AG10803 (cell line): ENCODE measurements around the gene EPAS1.

ENCODE experiments used
- DNase-seq: peaks from one replicate; pipeline ENCODE4 v3.0.0; 2010; ENCODE audit warnings: low read depth
- H3K4me3 ChIP-seq: 2 replicates; pipeline ENCODE4 v1.5.1; 2011; ENCODE audit warnings: mild to moderate bottlenecking, low read length, control low read depth
- TF ChIP-seq, protein P1 (sequence below): conservative IDR thresholded peaks from 2 replicates; pipeline ENCODE4 v1.5.1; 2011; ENCODE audit warnings: mild to moderate bottlenecking, low read length, control low read depth, inconsistent platforms

Gene EPAS1

DNA sequence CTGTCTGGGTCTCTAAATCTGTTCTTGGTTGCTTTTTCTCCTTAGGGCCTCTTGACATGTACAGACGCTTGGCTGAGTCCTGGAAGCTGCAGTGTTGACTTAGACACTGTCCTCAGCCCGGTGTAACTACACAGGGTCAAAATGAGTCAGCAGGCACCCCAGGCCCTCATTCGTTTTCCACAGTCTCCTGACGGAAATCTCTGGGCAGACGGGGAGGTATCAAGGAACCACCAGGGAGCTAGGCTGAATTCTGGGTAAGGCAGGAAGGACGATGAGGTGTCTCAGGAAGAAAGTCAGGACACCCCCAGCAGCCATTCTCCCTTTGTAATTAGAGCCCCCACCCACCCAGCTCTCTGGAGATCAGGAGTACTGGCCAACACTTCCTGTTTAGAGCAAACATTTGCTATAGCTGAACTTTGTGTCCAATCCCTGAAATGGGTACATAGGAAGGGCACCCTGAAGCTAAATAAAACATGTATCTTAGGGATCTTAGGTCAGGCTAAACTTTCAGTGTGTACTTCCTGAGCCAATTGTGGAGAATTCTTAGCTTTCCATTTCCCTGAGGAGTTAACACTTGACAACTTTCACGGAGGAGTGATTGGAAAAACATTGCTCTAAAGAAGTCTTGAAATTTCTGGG lies 23.9 kb upstream of the EPAS1 start:
- no peak for DNase-seq
- TF ChIP-seq, protein P1, sequence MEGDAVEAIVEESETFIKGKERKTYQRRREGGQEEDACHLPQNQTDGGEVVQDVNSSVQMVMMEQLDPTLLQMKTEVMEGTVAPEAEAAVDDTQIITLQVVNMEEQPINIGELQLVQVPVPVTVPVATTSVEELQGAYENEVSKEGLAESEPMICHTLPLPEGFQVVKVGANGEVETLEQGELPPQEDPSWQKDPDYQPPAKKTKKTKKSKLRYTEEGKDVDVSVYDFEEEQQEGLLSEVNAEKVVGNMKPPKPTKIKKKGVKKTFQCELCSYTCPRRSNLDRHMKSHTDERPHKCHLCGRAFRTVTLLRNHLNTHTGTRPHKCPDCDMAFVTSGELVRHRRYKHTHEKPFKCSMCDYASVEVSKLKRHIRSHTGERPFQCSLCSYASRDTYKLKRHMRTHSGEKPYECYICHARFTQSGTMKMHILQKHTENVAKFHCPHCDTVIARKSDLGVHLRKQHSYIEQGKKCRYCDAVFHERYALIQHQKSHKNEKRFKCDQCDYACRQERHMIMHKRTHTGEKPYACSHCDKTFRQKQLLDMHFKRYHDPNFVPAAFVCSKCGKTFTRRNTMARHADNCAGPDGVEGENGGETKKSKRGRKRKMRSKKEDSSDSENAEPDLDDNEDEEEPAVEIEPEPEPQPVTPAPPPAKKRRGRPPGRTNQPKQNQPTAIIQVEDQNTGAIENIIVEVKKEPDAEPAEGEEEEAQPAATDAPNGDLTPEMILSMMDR = no peak

GRCh38 chr2:46273919-46274318 lies 23.3 kb upstream of the EPAS1 start:
- TF ChIP-seq, protein P1 = no peak
- H3K4me3 ChIP-seq = no peak overlapping the region
- no peak for DNase-seq

More for the DNA sequence above, 23.9 kb upstream of the EPAS1 start:
- no peak overlapping the region for H3K4me3 ChIP-seq

GRCh38 chr2:46274586-46274985 lies 22.6 kb upstream of the EPAS1 start:
- no peak overlapping the region for H3K4me3 ChIP-seq
- no peak for DNase-seq
- TF ChIP-seq, protein P1 = no peak

DNA sequence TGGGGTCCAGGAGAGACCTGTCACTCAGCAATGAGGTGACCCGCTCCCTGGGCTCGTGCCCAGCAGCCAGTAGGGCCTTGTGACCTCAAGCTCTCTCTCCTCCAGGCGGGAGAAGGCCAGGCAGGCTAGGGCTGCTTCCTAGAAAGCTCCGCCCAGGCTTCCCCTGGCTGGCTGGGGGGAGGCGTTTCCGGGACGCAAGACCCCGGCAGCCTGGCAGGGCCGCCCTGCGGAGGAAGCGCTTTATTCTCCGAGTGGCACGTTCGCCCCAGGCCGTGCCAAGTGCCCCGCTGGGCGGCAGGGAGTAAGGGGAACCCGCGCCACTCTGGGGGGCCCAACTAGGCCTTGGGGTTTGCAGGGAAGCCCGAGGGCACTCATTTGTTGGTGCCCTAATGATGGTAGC lies 21.2 kb upstream of the EPAS1 start:
- no peak overlapping the region for H3K4me3 ChIP-seq
- no peak for DNase-seq
- TF ChIP-seq, protein P1 = no peak

- TF ChIP-seq, protein P1 = peak; percentile 46
- no peak overlapping the region for H3K4me3 ChIP-seq
- peak; percentile 34 for DNase-seq
Measured at GRCh38 chr2:46276642-46277041, 20.6 kb upstream of the EPAS1 start.

DNA sequence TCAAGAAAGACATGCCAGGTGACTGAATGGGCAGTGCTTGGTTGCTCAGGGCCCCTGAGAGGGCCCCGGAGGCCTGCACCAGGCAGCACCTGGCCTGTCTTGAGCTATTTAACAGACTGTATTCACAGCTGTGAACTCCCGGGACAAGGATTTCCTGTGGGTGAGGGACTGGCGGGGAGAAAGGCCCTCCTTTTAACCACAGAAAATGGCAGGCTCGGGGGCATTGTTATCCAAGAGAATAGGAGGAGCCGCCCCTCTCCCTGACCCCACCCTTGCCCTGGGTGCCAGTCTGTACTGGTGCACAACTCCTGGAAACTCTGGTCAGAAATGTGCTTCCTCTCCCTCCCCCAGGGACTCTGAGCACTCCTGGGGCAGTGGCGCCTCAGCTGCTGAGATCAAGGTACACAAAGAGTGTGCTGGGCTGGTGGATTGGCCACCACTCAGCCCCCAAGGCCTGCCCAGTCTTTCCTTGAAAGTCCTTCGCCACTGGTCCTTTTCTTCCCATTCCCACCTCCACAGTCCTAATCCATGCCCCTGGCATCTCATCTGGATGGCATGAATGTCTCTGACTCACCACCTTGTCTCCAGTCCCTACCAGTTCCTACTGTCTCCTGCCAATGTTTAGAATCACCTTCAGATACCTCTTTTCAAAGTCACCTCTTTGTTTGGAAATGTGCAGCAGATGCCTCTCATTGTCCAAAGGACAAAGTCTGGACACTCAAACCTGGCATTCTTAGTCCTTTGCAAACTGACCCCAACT lies 19.6 kb upstream of the EPAS1 start:
- DNase-seq = no peak
- TF ChIP-seq, protein P1 = no peak
- no peak overlapping the region for H3K4me3 ChIP-seq

DNA sequence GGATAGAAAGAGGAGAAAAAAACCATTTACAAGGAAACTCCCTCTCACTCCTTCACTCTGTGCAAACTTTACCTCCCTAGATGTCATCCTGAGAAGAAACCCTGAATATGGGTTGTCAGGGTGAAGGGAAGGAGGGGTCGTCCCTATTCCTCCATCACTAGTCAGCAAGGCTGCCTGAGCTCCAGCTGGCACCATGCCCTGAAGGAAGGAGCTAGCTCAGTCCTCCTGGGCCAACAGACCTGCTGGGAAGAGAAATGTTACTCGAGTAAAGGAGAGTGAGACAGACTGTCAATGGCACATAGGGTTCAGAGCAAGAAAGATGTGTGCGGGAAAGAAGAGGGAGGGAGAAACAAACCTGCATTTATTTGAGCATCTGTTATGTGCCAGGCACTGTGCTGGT lies 18.3 kb upstream of the EPAS1 start:
- H3K4me3 ChIP-seq = no peak overlapping the region
- DNase-seq = no peak
- TF ChIP-seq, protein P1 = no peak
